ENCODE data around the gene CCDC78. TPM values are rescaled to one million over a fixed set of nuclear protein-coding genes. Genes with fewer than 3 reads are reported as not detected.
A peak's percentile ranks its signal among the peaks of the same experiment; 100 is the strongest.

CCDC78 gene
- total RNA-seq, 2 donors from 2014 or later: 0.92 to 0.95 TPM

DNA sequence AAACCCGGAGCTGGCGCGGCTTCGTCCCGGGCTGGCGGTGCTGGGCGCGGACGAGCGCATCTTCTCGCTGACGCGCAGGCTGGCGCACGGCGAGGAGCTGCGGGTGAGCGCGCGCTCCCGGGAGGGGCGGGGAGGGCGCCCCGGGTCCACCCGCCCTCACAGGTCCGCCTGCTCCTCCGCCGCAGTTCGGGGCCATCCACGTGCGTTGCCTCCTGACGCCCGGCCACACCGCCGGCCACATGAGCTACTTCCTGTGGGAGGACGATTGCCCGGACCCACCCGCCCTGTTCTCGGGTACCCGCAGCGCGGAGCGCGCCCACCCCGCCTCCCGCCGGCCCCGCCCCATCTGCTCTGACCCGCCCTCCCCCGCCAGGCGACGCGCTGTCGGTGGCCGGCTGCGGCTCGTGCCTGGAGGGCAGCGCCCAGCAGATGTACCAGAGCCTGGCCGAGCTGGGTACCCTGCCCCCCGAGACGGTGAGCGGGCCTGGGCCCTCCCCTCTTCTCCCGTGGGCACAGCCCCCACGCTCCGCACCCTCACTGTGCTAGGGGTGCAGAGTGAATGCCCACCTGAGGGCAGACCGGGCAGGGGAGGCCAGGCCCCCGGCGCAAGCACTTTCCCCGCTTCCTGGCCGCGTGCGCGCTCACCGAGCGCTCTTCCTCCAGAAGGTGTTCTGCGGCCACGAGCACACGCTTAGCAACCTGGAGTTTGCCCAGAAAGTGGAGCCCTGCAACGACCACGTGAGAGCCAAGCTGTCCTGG is 2.1 kb upstream of the CCDC78 start:
- DNase-seq (ENCODE audit: low spot score) (no peak), ATAC-seq (ENCODE audit: insufficient number of reproducible peaks, low FRiP score, low read depth) (no peak)
- no peaks in the 10 kb centered on the region for H3K27me3 ChIP-seq (replicated peaks; ENCODE audit: insufficient read depth)
- H3K27ac ChIP-seq: no peak overlapping the region
- peaks cover 11 to 19% of the 10 kb centered on the region in 2 donors for H3K4me1 ChIP-seq (ENCODE audit: control insufficient read depth in 1 of 2, low read depth in 2 of 2)
- TF ChIP-seq CTCF (IDR thresholded peaks at IDR 0.05): no peak
- H3K36me3 ChIP-seq: peaks cover 12% of the 10 kb centered on the region
- H3K4me3 ChIP-seq: peak overlapping the region; percentile 71
- H3K9me3 ChIP-seq: no peaks in the 10 kb centered on the region

DNA sequence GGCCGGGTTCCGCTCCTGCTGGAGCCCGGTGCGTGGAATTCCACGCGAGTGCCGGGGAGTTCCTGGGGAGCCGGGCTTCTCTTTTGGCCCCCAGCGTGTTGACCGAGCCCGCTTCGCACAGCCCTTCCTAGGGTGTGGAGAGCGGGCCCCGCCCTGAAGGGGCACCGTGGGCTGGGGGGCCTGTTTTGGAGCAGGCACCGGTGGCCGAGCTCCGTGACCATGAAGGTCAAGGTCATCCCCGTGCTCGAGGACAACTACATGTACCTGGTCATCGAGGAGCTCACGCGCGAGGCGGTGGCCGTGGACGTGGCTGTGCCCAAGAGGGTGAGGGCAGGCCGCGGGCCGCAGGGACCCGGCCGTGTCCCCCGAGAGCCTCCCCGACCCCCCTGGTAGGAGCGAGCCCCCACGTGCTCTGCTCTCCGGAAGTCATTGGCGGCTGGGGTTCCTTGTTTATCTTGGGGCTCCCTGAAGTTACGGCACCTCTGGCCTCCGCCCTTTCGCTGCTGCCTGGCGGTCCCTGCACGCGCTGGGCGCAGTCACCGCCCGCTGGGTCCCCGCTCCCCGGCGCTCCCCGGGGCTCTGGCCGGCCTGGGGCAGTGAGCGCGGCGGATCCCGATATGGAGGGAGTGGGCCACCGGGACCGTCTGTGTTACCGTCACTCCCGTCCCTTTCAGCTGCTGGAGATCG is 1.2 kb upstream of the CCDC78 start:
- Histone ChIP-seq H3K9me3 (no peaks in the 10 kb centered on the region), H3K4me3 (peak overlapping the region; percentile 71), H3K36me3 (peaks cover 8% of the 10 kb centered on the region), H3K4me1 (ENCODE audit: control insufficient read depth in 1 of 2, low read depth in 2 of 2) (peaks cover 11 to 19% of the 10 kb centered on the region in 2 donors), H3K27me3 (replicated peaks; ENCODE audit: insufficient read depth) (no peaks in the 10 kb centered on the region), H3K27ac (no peak overlapping the region)
- no peak for DNase-seq (ENCODE audit: low spot score)
- no peak for ATAC-seq (ENCODE audit: insufficient number of reproducible peaks, low FRiP score, low read depth)
- no peak for TF ChIP-seq CTCF (IDR thresholded peaks at IDR 0.05)

DNA sequence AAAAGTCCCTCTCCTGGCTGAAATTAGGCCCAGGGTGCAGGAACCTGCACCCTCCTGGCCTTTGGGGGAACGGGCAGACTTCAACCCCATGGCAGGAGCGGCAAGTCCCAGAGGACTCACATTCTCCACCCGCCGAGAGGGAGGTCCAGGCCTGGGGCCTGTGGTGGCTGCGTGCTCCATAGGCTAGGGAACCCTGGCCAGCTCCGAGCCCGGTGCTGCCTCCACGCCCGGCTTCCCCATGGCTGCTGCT is 130 bp downstream of the CCDC78 start:
- H3K27ac ChIP-seq: no peak overlapping the region
- H3K36me3 ChIP-seq: no peaks in the 10 kb centered on the region
- TF ChIP-seq CTCF (IDR thresholded peaks at IDR 0.05): no peak
- no peak for ATAC-seq (ENCODE audit: insufficient number of reproducible peaks, low FRiP score, low read depth)
- DNase-seq (ENCODE audit: low spot score): no peak
- no peaks in the 10 kb centered on the region for H3K27me3 ChIP-seq (replicated peaks; ENCODE audit: insufficient read depth)
- peak overlapping the region; percentile 71 for H3K4me3 ChIP-seq
- H3K4me1 ChIP-seq (ENCODE audit: control insufficient read depth in 1 of 2, low read depth in 2 of 2): peaks cover 18 to 30% of the 10 kb centered on the region in 2 donors
- H3K9me3 ChIP-seq: no peaks in the 10 kb centered on the region

DNA sequence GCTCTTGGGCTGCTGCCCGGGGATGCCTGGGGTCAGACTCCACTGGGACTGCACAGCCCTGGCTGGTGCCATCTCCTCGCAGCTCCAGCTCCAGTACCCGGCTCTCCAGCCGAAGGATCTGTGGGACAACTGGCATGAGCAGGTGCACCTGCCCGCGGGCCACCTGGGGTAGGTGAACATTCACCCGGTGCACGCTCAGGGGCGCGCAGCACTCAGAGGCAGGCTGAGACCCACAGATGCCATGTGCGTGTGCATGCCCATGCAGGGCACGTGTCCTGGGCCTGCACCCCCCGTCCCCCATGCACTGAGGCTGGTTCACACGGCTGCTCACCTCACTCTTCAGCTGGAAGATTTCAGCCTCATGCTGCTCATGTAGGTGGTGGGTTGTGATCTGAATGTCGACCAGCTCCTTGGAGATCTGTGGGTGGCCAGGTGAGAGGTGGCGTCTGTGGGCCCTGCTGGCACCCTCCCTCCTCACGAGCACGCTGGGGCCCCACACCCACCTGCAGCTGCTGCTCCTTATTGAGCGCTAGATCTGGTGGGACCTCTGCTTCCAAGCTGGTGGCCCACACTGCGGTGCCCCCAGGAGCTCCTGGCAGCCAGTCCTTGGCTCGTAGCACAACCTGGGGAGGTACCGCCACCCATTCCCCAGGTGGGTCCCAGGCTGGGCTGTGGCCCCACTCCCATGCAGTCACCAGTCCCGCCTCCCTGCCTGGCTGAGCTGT is 618 bp downstream of the CCDC78 start:
- Histone ChIP-seq H3K4me1 (ENCODE audit: control insufficient read depth in 1 of 2, low read depth in 2 of 2) (peaks cover 18 to 30% of the 10 kb centered on the region in 2 donors), H3K27ac (no peak overlapping the region)
- no peak for TF ChIP-seq CTCF (IDR thresholded peaks at IDR 0.05)

DNA sequence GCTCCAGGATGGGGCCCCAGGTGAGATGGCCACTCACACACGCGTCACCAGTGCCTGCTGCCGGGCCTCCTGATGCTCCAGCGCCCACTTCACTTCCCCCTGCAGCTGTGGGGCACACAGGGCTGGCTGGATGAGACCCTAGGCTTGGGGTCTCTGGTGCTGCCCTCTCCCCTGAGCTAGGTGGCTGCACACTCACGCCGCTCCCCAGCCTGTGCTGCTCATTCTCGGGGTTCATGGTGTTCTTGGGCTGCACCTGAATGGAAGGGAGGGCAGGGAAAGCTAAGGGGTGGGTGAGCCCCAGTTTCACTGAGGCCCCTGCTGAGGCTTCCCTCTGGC is 1.2 kb downstream of the CCDC78 start:
- no peak overlapping the region for H3K4me3 ChIP-seq
- peaks cover 23 to 35% of the 10 kb centered on the region in 2 donors for H3K4me1 ChIP-seq (ENCODE audit: control insufficient read depth in 1 of 2, low read depth in 2 of 2)
- H3K27me3 ChIP-seq (replicated peaks; ENCODE audit: insufficient read depth): no peaks in the 10 kb centered on the region
- DNase-seq (ENCODE audit: low spot score): no peak
- no peak for ATAC-seq (ENCODE audit: insufficient number of reproducible peaks, low FRiP score, low read depth)
- no peaks in the 10 kb centered on the region for H3K36me3 ChIP-seq
- no peak for TF ChIP-seq CTCF (IDR thresholded peaks at IDR 0.05)
- H3K9me3 ChIP-seq: no peaks in the 10 kb centered on the region
- no peak overlapping the region for H3K27ac ChIP-seq

More for the DNA sequence above, 618 bp downstream of the CCDC78 start:
- H3K36me3 ChIP-seq: no peaks in the 10 kb centered on the region
- H3K9me3 ChIP-seq: no peaks in the 10 kb centered on the region
- no peaks in the 10 kb centered on the region for H3K27me3 ChIP-seq (replicated peaks; ENCODE audit: insufficient read depth)
- ATAC-seq (ENCODE audit: insufficient number of reproducible peaks, low FRiP score, low read depth): no peak
- DNase-seq (ENCODE audit: low spot score): no peak
- H3K4me3 ChIP-seq: no peak overlapping the region

Measured in thoracic aorta (tissue), 2 donors.